GM10266 (cell line): ENCODE results near the gene GTF3C2.

Source experiments
- DNase-seq: peaks from one replicate; pipeline ENCODE4 v3.0.0; 2012; ENCODE audit errors: extremely low spot score
- CTCF ChIP-seq: IDR thresholded peaks from 2 replicates; pipeline ENCODE4 v1.5.1; 2012; ENCODE audit warnings: mild to moderate bottlenecking, low read depth; ENCODE audit not compliant: control insufficient read depth, insufficient read depth; ENCODE audit errors: missing control alignments

Gene GTF3C2

GRCh38 chr2:27315122-27315521, 41.4 kb downstream of the GTF3C2 start:
- TF ChIP-seq CTCF, result no peak
- DNase-seq, result no peak

GRCh38 chr2:27314709-27315108, 41.9 kb downstream of the GTF3C2 start:
- DNase-seq, result no peak
- no peak for TF ChIP-seq CTCF

- no peak for DNase-seq
- no peak for TF ChIP-seq CTCF
Observed at GRCh38 chr2:27313882-27314645, 42.5 kb downstream of the GTF3C2 start.

- no peak for DNase-seq
- no peak for TF ChIP-seq CTCF
Observed at GRCh38 chr2:27312152-27312551, 44.4 kb downstream of the GTF3C2 start.

- no peak for TF ChIP-seq CTCF
- DNase-seq, result no peak
Observed at GRCh38 chr2:27309651-27310050, 46.9 kb downstream of the GTF3C2 start.

- no peak for DNase-seq
- no peak for TF ChIP-seq CTCF
Observed at GRCh38 chr2:27308359-27308881, 48.1 kb downstream of the GTF3C2 start, which contains the start of gene UCN. UCN (minus strand) TSS chr2:27308445; CDS start chr2:27307895, 550 bp downstream.
